GM20000 (cell line): ENCODE results near the gene NIPA2.
"Not testable (repeated sequence)": the region's sequence is repeated elsewhere in the genome, so short reads cannot be mapped to it uniquely, and the experiment has no call there.

Source experiments
- DNase-seq: peaks from one replicate; pipeline ENCODE4 v3.0.0; 2012; ENCODE audit warnings: low spot score
- TF ChIP-seq, protein P1 (sequence below): IDR thresholded peaks from 2 replicates; pipeline ENCODE4 v1.5.1; 2012; ENCODE audit warnings: mild to moderate bottlenecking, control low read depth; ENCODE audit errors: extremely low read depth, missing control alignments

NIPA2 gene

DNA sequence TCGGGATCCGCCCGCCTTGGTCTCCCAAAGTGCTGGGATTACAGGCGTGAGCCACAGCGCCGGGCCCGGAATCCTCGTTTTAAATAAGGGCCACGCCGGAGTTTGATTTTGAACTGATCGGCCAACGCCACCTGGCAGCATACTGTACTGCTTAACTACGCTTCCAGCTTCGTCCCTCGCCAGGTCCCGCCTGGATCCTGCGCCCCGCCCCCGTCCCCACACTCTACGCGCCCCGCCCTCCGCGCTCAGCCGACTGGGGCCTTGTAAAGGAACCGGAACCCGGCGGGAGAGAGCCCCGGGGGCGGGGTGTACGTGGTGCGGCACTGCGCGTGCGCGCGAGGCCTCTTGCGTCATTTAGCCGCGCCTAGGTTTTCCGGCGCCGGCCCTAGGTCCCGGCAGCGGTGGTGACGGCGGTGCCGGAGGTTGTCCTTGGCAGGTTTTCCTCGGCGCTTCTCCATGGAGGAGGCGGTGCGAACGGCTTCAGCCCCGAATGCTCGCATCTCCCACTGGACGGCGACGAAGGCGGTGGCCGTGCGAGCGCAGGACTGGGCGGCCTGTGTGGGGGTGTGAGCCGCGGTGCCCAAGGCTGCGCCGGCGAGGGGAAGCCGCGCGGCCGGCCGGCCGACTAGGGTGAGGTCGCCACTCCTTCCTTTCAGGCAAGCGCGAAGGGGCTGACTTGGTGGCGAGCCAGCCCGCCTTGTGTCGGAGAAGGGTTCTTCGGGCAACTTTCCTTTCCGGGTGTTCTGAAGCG is at the start of gene NIPA2:
NIPA2 (plus strand) TSS at position 375 of the 751 bp plus-strand sequence. CDS start 13,066 bp downstream, outside the sequence.
- DNase-seq: peak; percentile 96
- TF ChIP-seq, protein P1, sequence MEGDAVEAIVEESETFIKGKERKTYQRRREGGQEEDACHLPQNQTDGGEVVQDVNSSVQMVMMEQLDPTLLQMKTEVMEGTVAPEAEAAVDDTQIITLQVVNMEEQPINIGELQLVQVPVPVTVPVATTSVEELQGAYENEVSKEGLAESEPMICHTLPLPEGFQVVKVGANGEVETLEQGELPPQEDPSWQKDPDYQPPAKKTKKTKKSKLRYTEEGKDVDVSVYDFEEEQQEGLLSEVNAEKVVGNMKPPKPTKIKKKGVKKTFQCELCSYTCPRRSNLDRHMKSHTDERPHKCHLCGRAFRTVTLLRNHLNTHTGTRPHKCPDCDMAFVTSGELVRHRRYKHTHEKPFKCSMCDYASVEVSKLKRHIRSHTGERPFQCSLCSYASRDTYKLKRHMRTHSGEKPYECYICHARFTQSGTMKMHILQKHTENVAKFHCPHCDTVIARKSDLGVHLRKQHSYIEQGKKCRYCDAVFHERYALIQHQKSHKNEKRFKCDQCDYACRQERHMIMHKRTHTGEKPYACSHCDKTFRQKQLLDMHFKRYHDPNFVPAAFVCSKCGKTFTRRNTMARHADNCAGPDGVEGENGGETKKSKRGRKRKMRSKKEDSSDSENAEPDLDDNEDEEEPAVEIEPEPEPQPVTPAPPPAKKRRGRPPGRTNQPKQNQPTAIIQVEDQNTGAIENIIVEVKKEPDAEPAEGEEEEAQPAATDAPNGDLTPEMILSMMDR: no peak

DNA sequence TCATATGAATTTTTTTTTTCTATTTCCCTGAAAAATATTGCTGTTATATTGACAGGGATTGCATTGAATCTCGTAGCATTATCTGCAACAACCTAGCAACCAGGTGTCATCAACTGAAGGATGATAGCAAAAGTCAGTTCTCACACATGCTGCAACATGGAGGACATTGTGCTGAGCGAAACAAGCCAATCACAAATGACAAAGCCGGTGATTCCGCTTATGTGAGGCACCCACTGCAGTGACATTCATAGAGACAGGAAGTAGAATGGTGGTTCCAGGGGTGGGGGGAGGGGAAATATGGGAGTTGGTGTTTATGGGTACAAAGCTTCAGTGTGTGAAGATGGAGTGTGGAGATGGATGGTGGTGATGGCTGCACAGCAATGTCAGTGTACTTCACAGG is 44.4 kb upstream of the NIPA2 start:
- TF ChIP-seq, protein P1: no peak
- DNase-seq: no peak

DNA sequence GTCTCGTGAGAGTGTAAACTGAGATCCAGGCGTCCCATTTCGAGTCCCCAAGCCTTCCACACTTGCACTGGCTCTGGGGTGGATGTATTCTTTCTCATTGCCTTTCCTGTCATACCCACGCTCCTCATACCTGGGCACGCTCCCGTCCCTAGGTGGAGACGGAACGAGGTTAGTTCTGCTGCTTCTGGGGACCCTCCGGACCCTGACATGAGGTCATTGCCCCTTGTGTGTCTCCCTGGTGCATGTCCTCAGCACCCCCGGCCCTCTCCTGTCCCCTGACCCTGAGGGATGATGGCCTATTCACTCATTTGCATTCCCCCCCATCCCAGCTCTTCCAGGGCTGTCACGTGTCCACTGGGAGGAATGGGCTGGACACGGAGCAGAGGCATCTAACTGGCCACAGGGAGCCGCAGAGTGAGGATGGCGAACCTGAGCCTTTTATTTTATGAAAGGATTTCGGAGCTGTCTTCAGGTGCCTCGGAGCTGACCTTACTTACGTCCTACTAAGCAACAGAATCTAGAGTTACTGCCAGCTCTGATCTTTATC is 43.8 kb upstream of the NIPA2 start:
- TF ChIP-seq, protein P1: no peak
- DNase-seq: no peak

DNA sequence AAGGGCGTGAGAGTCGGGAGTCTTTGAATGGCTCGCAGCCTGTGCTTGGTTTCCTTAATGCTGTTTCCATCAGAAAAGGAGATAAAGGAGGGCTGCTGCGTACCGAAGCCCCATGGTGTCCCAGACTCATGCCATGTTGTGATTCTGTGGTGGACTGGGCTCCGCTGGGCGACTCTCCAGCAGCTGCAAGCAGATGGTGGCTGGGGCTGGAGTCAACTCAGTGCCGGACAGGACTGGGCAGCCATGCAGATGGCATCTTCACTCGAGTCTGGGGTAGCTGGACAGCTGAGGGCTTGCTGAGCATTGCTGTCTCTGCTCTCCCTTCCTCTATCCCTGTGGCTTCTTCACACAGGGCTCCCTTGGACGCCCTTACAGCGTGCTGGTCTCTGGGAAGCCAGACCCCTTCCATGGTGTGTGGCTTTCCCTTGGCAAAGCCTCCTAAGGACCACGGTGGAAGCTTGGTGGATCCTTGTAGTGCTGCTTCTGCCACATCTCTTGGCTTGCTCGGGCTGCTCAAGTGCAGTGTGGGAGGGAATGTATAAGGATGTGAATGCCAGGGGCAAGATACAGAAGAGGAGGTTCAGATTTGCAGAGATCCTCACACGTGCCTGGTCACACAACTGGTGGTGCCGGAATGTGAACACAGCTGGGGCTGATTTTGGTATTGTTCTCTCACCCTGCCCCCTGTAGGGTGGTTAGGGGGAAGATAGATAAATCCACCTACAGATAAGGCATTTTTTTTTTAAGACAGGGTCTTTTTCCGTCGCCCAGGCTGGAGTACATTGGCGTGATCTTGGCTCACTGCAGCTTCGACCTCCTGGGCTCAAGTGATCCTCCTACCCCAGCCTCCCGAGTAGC is 43.0 kb upstream of the NIPA2 start:
- TF ChIP-seq, protein P1: no peak
- DNase-seq: no peak

DNA sequence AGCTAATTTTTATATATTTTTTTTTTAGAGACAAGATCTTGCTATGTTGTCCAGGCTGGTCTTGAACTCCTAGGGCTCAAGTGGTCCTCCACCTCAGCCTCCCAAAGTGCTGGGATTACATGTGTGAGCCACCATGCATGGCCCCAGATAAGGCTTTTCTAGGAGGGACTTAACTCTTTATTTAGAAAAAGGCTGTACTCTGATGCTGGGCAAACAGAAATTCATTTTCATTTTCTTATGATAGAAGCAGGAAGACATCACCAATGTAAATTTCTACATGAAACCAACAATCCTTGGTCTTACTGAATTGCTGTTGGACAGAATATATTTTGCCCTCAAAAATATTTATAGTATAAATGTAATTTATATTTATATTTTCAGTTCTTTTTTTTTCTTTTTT is 42.4 kb upstream of the NIPA2 start:
- TF ChIP-seq, protein P1: no peak
- no peak for DNase-seq

DNA sequence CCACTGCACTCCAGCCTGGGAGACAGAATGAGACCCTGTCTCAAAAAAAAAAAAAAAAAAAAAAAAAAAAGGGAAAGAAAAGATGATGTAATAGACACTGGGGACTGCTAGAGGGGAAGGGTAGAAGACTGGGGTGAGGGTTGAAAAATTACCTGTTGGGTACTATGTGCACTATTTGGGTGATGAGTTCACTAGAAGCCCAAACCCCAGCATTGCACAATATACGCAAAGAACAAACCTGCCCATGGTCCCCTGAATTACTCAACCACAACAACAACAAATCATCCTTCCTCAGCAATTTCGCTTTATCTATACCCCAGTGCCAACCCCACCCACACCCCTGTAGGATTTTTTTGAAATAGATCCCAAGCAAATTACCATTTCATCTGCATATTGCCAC is 38.6 kb upstream of the NIPA2 start:
- DNase-seq: no peak
- TF ChIP-seq, protein P1: no peak

DNA sequence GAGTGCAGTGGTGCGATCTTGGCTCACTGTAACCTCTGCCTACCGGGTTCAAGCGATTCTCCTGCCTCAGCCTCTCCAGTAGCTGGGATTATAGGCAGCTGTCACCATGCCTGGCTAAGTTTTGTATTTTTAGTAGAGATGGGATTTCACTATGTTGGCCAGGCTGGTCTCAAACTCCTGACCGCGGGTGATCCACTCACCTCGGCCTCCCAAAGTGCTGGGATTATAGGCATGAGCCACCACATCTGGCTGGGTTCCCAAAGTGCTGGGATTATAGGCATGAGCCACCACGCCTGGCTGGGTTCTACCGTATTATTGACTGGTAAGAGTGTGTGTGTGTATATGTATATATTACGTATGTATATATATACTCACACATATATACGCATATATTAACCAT is 35.5 kb upstream of the NIPA2 start:
- DNase-seq: not testable (repeated sequence)
